ENCODE results near the gene OXLD1. TPM values are rescaled to one million over a fixed set of nuclear protein-coding genes. Genes with fewer than 3 reads are reported as not detected.

OXLD1 gene
- total RNA-seq, 1 donor from 2014 or later = 35.1 TPM

- peak; percentile 50 for DNase-seq (ENCODE audit: extremely low read depth, low read depth, low spot score)
Measured at GRCh38 chr17:81702934-81703746, 36.7 kb upstream of the OXLD1 start, which contains the start of gene MRPL12. MRPL12 (plus strand) TSS chr17:81703367; CDS start chr17:81703502, 135 bp downstream.

GRCh38 chr17:81701288-81702071 is 35.1 kb upstream of the OXLD1 start:
- DNase-seq (ENCODE audit: extremely low read depth, low read depth, low spot score) = no peak

GRCh38 chr17:81700353-81701287 is 34.2 kb upstream of the OXLD1 start:
- DNase-seq (ENCODE audit: extremely low read depth, low read depth, low spot score) = no peak

GRCh38 chr17:81697261-81698044 is 31.0 kb upstream of the OXLD1 start:
- DNase-seq (ENCODE audit: extremely low read depth, low read depth, low spot score) = no peak

- DNase-seq (ENCODE audit: extremely low read depth, low read depth, low spot score) = no peak
Measured at GRCh38 chr17:81696218-81696941, 30.0 kb upstream of the OXLD1 start.

- DNase-seq (ENCODE audit: extremely low read depth, low read depth, low spot score) = no peak
Measured at GRCh38 chr17:81695801-81696200, 29.4 kb upstream of the OXLD1 start.

- DNase-seq (ENCODE audit: extremely low read depth, low read depth, low spot score) = no peak
Measured at GRCh38 chr17:81695211-81695610, 28.8 kb upstream of the OXLD1 start.

GRCh38 chr17:81694810-81695209 is 28.4 kb upstream of the OXLD1 start:
- no peak for DNase-seq (ENCODE audit: extremely low read depth, low read depth, low spot score)

- no peak for DNase-seq (ENCODE audit: extremely low read depth, low read depth, low spot score)
Measured at GRCh38 chr17:81693509-81694210, 27.3 kb upstream of the OXLD1 start.

GRCh38 chr17:81691608-81692007 is 25.2 kb upstream of the OXLD1 start:
- no peak for DNase-seq (ENCODE audit: extremely low read depth, low read depth, low spot score)

GRCh38 chr17:81691196-81691595 is 24.8 kb upstream of the OXLD1 start:
- no peak for DNase-seq (ENCODE audit: extremely low read depth, low read depth, low spot score)

GRCh38 chr17:81690549-81690948 is 24.1 kb upstream of the OXLD1 start:
- DNase-seq (ENCODE audit: extremely low read depth, low read depth, low spot score) = no peak

- no peak for DNase-seq (ENCODE audit: extremely low read depth, low read depth, low spot score)
Measured at GRCh38 chr17:81690066-81690465, 23.7 kb upstream of the OXLD1 start.

GRCh38 chr17:81688616-81689015 is 22.2 kb upstream of the OXLD1 start:
- no peak for DNase-seq (ENCODE audit: extremely low read depth, low read depth, low spot score)

GRCh38 chr17:81687770-81688541 is 21.6 kb upstream of the OXLD1 start:
- no peak for DNase-seq (ENCODE audit: extremely low read depth, low read depth, low spot score)

GRCh38 chr17:81686614-81687013 is 20.2 kb upstream of the OXLD1 start:
- DNase-seq (ENCODE audit: extremely low read depth, low read depth, low spot score) = no peak

- no peak for DNase-seq (ENCODE audit: extremely low read depth, low read depth, low spot score)
Measured at GRCh38 chr17:81685108-81685507, 18.7 kb upstream of the OXLD1 start.

GRCh38 chr17:81684442-81684911 is 18.1 kb upstream of the OXLD1 start:
- DNase-seq (ENCODE audit: extremely low read depth, low read depth, low spot score) = no peak
